ENCODE results near the gene HABP2.

The HABP2 gene

GRCh38 chr10:113603057-113603777, 50.4 kb downstream of the HABP2 start:
- TF ChIP-seq CTCF (conservative IDR thresholded peaks at IDR 0.05; ENCODE audit: low read depth), result no peak
- no peak for DNase-seq (ENCODE audit: low spot score)
- no peak overlapping the region for H3K27ac ChIP-seq
- POLR2A ChIA-PET (ENCODE audit: low non-redundant PET), result no interaction called here
- CTCF ChIA-PET, result no interaction called here

GRCh38 chr10:113604572-113604971, 51.7 kb downstream of the HABP2 start:
- no peak for TF ChIP-seq CTCF (conservative IDR thresholded peaks at IDR 0.05; ENCODE audit: low read depth)
- CTCF ChIA-PET, result no interaction called here
- H3K27ac ChIP-seq, result no peak overlapping the region
- POLR2A ChIA-PET (ENCODE audit: low non-redundant PET), result no interaction called here
- DNase-seq (ENCODE audit: low spot score), result no peak

- no peak for DNase-seq (ENCODE audit: low spot score)
- H3K27ac ChIP-seq, result no peak overlapping the region
- ChIA-PET POLR2A (ENCODE audit: low non-redundant PET) (no interaction called here), CTCF (interaction anchor here (0.5 kb wide), 1 partner anchor 1725 kb away, joined by 4 read pairs; no protein-coding TSS in a partner anchor)
- TF ChIP-seq CTCF (conservative IDR thresholded peaks at IDR 0.05; ENCODE audit: low read depth), result no peak
Observed at GRCh38 chr10:113605268-113605978, 52.6 kb downstream of the HABP2 start.

- CTCF ChIA-PET, result no interaction called here
- no peak for TF ChIP-seq CTCF (conservative IDR thresholded peaks at IDR 0.05; ENCODE audit: low read depth)
- no peak for DNase-seq (ENCODE audit: low spot score)
- POLR2A ChIA-PET (ENCODE audit: low non-redundant PET), result no interaction called here
- H3K27ac ChIP-seq, result no peak overlapping the region
Observed at GRCh38 chr10:113609704-113610108, 56.9 kb downstream of the HABP2 start.

- ChIA-PET POLR2A (ENCODE audit: low non-redundant PET) (no interaction called here), CTCF (interaction anchor here (0.6 kb wide), 2 partner anchors 76 to 1540 kb away, joined by 3 to 4 read pairs; no protein-coding TSS in a partner anchor)
- no peak for TF ChIP-seq CTCF (conservative IDR thresholded peaks at IDR 0.05; ENCODE audit: low read depth)
- no peak overlapping the region for H3K27ac ChIP-seq
- DNase-seq (ENCODE audit: low spot score), result no peak
Observed at GRCh38 chr10:113610631-113611601, 58.1 kb downstream of the HABP2 start.

GRCh38 chr10:113612154-113612553, 59.3 kb downstream of the HABP2 start:
- no peak overlapping the region for H3K27ac ChIP-seq
- TF ChIP-seq CTCF (conservative IDR thresholded peaks at IDR 0.05; ENCODE audit: low read depth), result no peak
- ChIA-PET CTCF (interaction anchor here (0.7 kb wide), 1 partner anchor 469 kb away, joined by 3 read pairs; no protein-coding TSS in a partner anchor), POLR2A (ENCODE audit: low non-redundant PET) (no interaction called here)
- no peak for DNase-seq (ENCODE audit: low spot score)
